H9 (cell line): Measurements from ENCODE around the gene SLC7A14. TPM values are rescaled to one million over a fixed set of nuclear protein-coding genes. Genes with fewer than 3 reads are reported as not detected.

Experiments used
- DNase-seq: peaks from one replicate; pipeline ENCODE4 v3.0.0-alpha.2; 2017
- H2AFZ ChIP-seq: one replicate; pipeline ENCODE4 v1.6.1; 2013; ENCODE audit warnings: mild to moderate bottlenecking, low read length, control low read depth, moderate library complexity
- H2AK5ac ChIP-seq: 2 replicates; pipeline ENCODE4 v1.6.1; 2013; ENCODE audit warnings: low read length, control low read depth, mixed read lengths; ENCODE audit not compliant: insufficient read length
- H2BK120ac ChIP-seq: one replicate; pipeline ENCODE4 v1.6.1; 2013; ENCODE audit warnings: low read depth, mild to moderate bottlenecking, low read length, control low read depth, inconsistent platforms; ENCODE audit not compliant: poor library complexity, severe bottlenecking
- H2BK12ac ChIP-seq: 2 replicates; pipeline ENCODE4 v1.6.1; 2013; ENCODE audit warnings: low read length, control low read depth, mixed read lengths, low read depth; ENCODE audit not compliant: insufficient read length
- H2BK15ac ChIP-seq: 2 replicates; pipeline ENCODE4 v1.6.1; 2013; ENCODE audit warnings: low read depth, low read length, control low read depth
- H2BK20ac ChIP-seq: one replicate; pipeline ENCODE4 v1.6.1; 2013; ENCODE audit warnings: low read depth, mild to moderate bottlenecking, low read length, control low read depth, inconsistent platforms; ENCODE audit not compliant: poor library complexity, severe bottlenecking
- H2BK5ac ChIP-seq: 2 replicates; pipeline ENCODE4 v1.6.1; 2013; ENCODE audit warnings: low read length, control low read depth, mixed read lengths; ENCODE audit not compliant: insufficient read length
- H3K14ac ChIP-seq: 2 replicates; pipeline ENCODE4 v1.6.1; 2013; ENCODE audit warnings: low read length, control low read depth; ENCODE audit not compliant: insufficient read depth
- H3K18ac ChIP-seq: 2 replicates; pipeline ENCODE4 v1.6.1; 2013; ENCODE audit warnings: low read depth, mild to moderate bottlenecking, mixed read lengths, low read length, control low read depth; ENCODE audit not compliant: insufficient read length
- H3K23ac ChIP-seq: 2 replicates; pipeline ENCODE4 v1.6.1; 2013; ENCODE audit warnings: low read length, control low read depth, mixed read lengths, low read depth; ENCODE audit not compliant: insufficient read length
- H3K23me2 ChIP-seq: 2 replicates; pipeline ENCODE4 v1.6.1; 2013; ENCODE audit warnings: low read depth, mild to moderate bottlenecking, mixed read lengths, low read length, control low read depth; ENCODE audit not compliant: insufficient read length, poor library complexity, severe bottlenecking
- H3K27ac ChIP-seq: 2 replicates; pipeline ENCODE4 v1.5.1; 2013; ENCODE audit warnings: low read length, control low read depth, mixed read lengths, low read depth; ENCODE audit not compliant: insufficient read length
- H3K27me3 ChIP-seq: 2 replicates; pipeline ENCODE4 v1.6.1; 2013; ENCODE audit warnings: low read length, control low read depth, inconsistent platforms; ENCODE audit not compliant: insufficient read depth
- H3K4ac ChIP-seq: 2 replicates; pipeline ENCODE4 v1.6.1; 2013; ENCODE audit warnings: low read depth, mild to moderate bottlenecking, control low read depth, inconsistent platforms, low read length, moderate library complexity
- H3K4me1 ChIP-seq: 2 replicates; pipeline ENCODE4 v1.6.1; 2013; ENCODE audit warnings: low read length, control low read depth, inconsistent platforms; ENCODE audit not compliant: insufficient read depth
- H3K4me2 ChIP-seq: 2 replicates; pipeline ENCODE4 v1.6.1; 2013; ENCODE audit warnings: low read length, control low read depth, mixed read lengths; ENCODE audit not compliant: insufficient read length, insufficient read depth
- H3K56ac ChIP-seq: 2 replicates; pipeline ENCODE4 v1.6.1; 2013; ENCODE audit warnings: low read depth, mild to moderate bottlenecking, mixed read lengths, low read length, control low read depth; ENCODE audit not compliant: insufficient read length
- H3K79me1 ChIP-seq: 2 replicates; pipeline ENCODE4 v1.6.1; 2013; ENCODE audit warnings: low read depth, mild to moderate bottlenecking, moderate library complexity, low read length, control low read depth, inconsistent platforms; ENCODE audit not compliant: insufficient read depth, poor library complexity, severe bottlenecking
- H3K79me2 ChIP-seq: 2 replicates; pipeline ENCODE4 v1.6.1; 2013; ENCODE audit warnings: low read length, control low read depth, inconsistent platforms; ENCODE audit not compliant: insufficient read depth
- H3K9ac ChIP-seq: 2 replicates; pipeline ENCODE4 v1.6.1; 2013; ENCODE audit warnings: low read length, control low read depth, mixed read lengths; ENCODE audit not compliant: insufficient read length; ENCODE audit errors: extremely low read depth
- H3K9me3 ChIP-seq: one replicate; pipeline ENCODE4 v1.6.1; 2013; ENCODE audit warnings: low read depth, low read length, inconsistent platforms; ENCODE audit not compliant: control insufficient read depth
- H3T11ph ChIP-seq: one replicate; pipeline ENCODE4 v1.6.1; 2013; ENCODE audit warnings: mild to moderate bottlenecking, low read length, control low read depth, inconsistent platforms
- H4K20me1 ChIP-seq: one replicate; pipeline ENCODE4 v1.6.1; 2013; ENCODE audit not compliant: control insufficient read depth, insufficient read length, insufficient read depth
- H4K5ac ChIP-seq: 2 replicates; pipeline ENCODE4 v1.6.1; 2013; ENCODE audit warnings: low read depth, mild to moderate bottlenecking, mixed read lengths, low read length, control low read depth; ENCODE audit not compliant: insufficient read length
- H4K8ac ChIP-seq: replicated peaks from 2 replicates; pipeline ENCODE4 v1.6.1; 2013; ENCODE audit warnings: low read length, control low read depth, mixed read lengths, low read depth; ENCODE audit not compliant: insufficient read length
- H4K91ac ChIP-seq: 2 replicates; pipeline ENCODE4 v1.6.1; 2013; ENCODE audit warnings: low read depth, mild to moderate bottlenecking, moderate library complexity, mixed read lengths, low read length, control low read depth; ENCODE audit not compliant: insufficient read length
- H3K27ac Mint-ChIP-seq, 3 experiments: 2 replicates in 2 of 3; 3 replicates in 1 of 3; pipeline ENCODE4 v1.8.0; 2020 to 2021; ENCODE audit warnings: mixed read lengths in 3 of 3, mild to moderate bottlenecking in 1 of 3, moderate library complexity in 1 of 3
- H3K27me3 Mint-ChIP-seq: 2 replicates; pipeline ENCODE4 v1.8.0; 2021; ENCODE audit warnings: low read depth, mild to moderate bottlenecking, moderate library complexity, mixed read lengths
- H3K36me3 Mint-ChIP-seq, 3 experiments: 2 replicates in 2 of 3; 3 replicates in 1 of 3; pipeline ENCODE4 v1.8.0; 2020 to 2021; ENCODE audit warnings: low read depth in 3 of 3, mixed read lengths in 3 of 3; ENCODE audit not compliant: insufficient read depth in 1 of 3
- H3K4me1 Mint-ChIP-seq, 2 experiments: 2 replicates each; pipeline ENCODE4 v1.8.0; 2020; ENCODE audit warnings: mixed read lengths in 2 of 2
- H3K4me3 Mint-ChIP-seq, 2 experiments: 2 replicates in 1 of 2; 3 replicates in 1 of 2; pipeline ENCODE4 v1.8.0; 2020 to 2021; ENCODE audit warnings: mild to moderate bottlenecking in 2 of 2, mixed read lengths in 2 of 2, moderate library complexity in 1 of 2
- H3K9me3 Mint-ChIP-seq, 2 experiments: 2 replicates in 1 of 2; 3 replicates in 1 of 2; pipeline ENCODE4 v1.8.0; 2020; ENCODE audit warnings: mild to moderate bottlenecking in 2 of 2, mixed read lengths in 2 of 2, moderate library complexity in 1 of 2
- WGBS: extraction: QIAGEN DNeasy Blood & Tissue Kit; methylation state at CpG from one replicate; pipeline ENCODE4 v1.1.7; 2013; ENCODE audit warnings: missing lambda C conversion rate, low lambda C conversion rate, mixed read lengths; ENCODE audit not compliant: insufficient read length; ENCODE audit errors: extremely low coverage; 5-methylcytosine and 5-hydroxymethylcytosine counted together
- long read RNA-seq: library from polyadenylated mRNA; unstranded; transcript quantifications from one replicate; pipeline ENCODE4 v2.0.0, GENCODE V29; 2020
- total RNA-seq: library from RNA; stranded (reverse); gene quantifications from 2 replicates; pipeline ENCODE4 v1.2.1, GENCODE V29; 2021
- TF ChIP-seq, protein P1 (sequence below): fragments of 200-600 bp; sonication (generic); conservative IDR thresholded peaks from 3 replicates; pipeline ENCODE4 v1.8.0; 2021; ENCODE audit warnings: antibody characterized with exemption, mild to moderate bottlenecking

SLC7A14 gene
- 0.39 and 0.42 TPM in 2 replicates for total RNA-seq
- long read RNA-seq, full-length matches to known transcripts, result 7 of 7 reads
- long read RNA-seq, partial matches to known transcripts, result 0 of 7 reads
- long read RNA-seq, other reads (novel, unspliced or antisense), result 0 of 7 reads

DNA sequence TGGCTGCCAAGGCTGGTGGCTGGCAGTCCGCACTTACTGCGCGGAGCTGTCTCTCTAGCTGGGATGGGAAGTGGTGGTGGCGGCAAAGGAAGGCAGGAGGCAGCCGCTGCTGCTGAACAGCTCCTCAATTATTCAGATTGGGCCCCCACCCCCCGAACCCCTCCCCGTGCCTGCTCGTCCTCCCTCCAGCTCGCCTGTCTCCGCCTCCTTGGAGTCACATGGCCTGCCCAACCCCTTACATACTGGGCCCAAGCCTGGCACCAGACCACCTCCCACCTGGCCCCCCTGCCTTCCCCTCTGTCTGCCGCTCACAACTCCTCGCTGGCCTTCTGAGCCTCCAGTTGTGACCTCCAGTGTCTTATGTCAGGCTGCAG, at the start of gene SLC7A14:
SLC7A14 (minus strand) TSS at position 139 of the 374 bp plus-strand sequence. CDS start 59,139 bp downstream, outside the sequence.
- Histone ChIP-seq H3K4me1 (no peaks in the 10 kb centered on the region; the same call in 1 of the 2 replicates), H3K4ac (no peak within 1 kb of the TSS), H4K5ac (no peak within 1 kb of the TSS), H2BK5ac (no peak within 1 kb of the TSS), H3K23ac (no peak within 1 kb of the TSS), H3K23me2 (peaks cover 12% of the 10 kb centered on the region), H4K8ac (no peak within 1 kb of the TSS), H4K20me1 (no peaks in the 10 kb centered on the region), H2AFZ (no peak within 1 kb of the TSS), H3T11ph (no peak within 1 kb of the TSS), H2BK15ac (no peak within 1 kb of the TSS), H3K9me3 (no peaks in the 10 kb centered on the region), H3K27me3 (peaks cover 10% of the 10 kb centered on the region; the same call in 1 of the 2 replicates), H2BK120ac (no peak within 1 kb of the TSS), H3K79me2 (no peaks in the 10 kb centered on the region), H2BK20ac (no peak within 1 kb of the TSS), H3K79me1 (no peaks in the 10 kb centered on the region), H3K14ac (no peak within 1 kb of the TSS), H3K18ac (no peak within 1 kb of the TSS), H4K91ac (no peak within 1 kb of the TSS), H3K56ac (no peak within 1 kb of the TSS), H3K9ac (no peak within 1 kb of the TSS), H3K4me2 (peak within 1 kb of the TSS; percentile 92), H3K27ac (no peak within 1 kb of the TSS), H2BK12ac (no peak within 1 kb of the TSS), H2AK5ac (no peak within 1 kb of the TSS)
- Mint-ChIP-seq H3K27ac (no peak within 1 kb of the TSS), H3K36me3 (no peaks in the 10 kb centered on the region), H3K9me3 (no peaks in the 10 kb centered on the region), H3K4me3 (peak within 1 kb of the TSS; percentile 62 to 83), H3K4me1 (peaks cover 7 to 16% of the 10 kb centered on the region in 2 experiments), H3K27me3 (peaks cover 46% of the 10 kb centered on the region)
- TF ChIP-seq, protein P1, sequence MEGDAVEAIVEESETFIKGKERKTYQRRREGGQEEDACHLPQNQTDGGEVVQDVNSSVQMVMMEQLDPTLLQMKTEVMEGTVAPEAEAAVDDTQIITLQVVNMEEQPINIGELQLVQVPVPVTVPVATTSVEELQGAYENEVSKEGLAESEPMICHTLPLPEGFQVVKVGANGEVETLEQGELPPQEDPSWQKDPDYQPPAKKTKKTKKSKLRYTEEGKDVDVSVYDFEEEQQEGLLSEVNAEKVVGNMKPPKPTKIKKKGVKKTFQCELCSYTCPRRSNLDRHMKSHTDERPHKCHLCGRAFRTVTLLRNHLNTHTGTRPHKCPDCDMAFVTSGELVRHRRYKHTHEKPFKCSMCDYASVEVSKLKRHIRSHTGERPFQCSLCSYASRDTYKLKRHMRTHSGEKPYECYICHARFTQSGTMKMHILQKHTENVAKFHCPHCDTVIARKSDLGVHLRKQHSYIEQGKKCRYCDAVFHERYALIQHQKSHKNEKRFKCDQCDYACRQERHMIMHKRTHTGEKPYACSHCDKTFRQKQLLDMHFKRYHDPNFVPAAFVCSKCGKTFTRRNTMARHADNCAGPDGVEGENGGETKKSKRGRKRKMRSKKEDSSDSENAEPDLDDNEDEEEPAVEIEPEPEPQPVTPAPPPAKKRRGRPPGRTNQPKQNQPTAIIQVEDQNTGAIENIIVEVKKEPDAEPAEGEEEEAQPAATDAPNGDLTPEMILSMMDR, result no peak
- DNase-seq, result peak; percentile 85
- no CpG with 5 or more reads among the region's 12 CpGs for WGBS
